ENCODE results near the gene RNF217.
"Not testable (repeated sequence)": the region's sequence is repeated elsewhere in the genome, so short reads cannot be mapped to it uniquely, and the experiment has no call there.

GRCh38 chr6:125075073-125075472 is 112.8 kb downstream of the RNF217 start:
- TF ChIP-seq POLR2A (IDR thresholded peaks at IDR 0.05; ENCODE audit: low read depth, low read length); POLR2AphosphoS5 (IDR thresholded peaks at IDR 0.05; ENCODE audit: low read depth, low read length); TAF1 (IDR thresholded peaks at IDR 0.05; ENCODE audit: borderline replicate concordance, low read depth, low read length): not testable (repeated sequence)

Data from GM12892 (cell line).